SK-N-SH (cell line): ENCODE measurements around the gene SRRM1. TPM values are rescaled to one million over a fixed set of nuclear protein-coding genes. Genes with fewer than 3 reads are reported as not detected.

ENCODE experiments used
- CTCF ChIA-PET: fragments of 300-600, 350-600 bp; formaldehyde crosslinking; extraction: SDS; loops from one replicate; lab custom pipeline; 2021; lab: Yijun Ruan, JAX
- POLR2A ChIA-PET: fragments of 350-600 bp; sonication (Branson Sonifier 250); formaldehyde crosslinking; extraction: SDS; loops from one replicate; lab custom pipeline; 2020; ENCODE audit warnings: antibody characterized with exemption, inconsistent platforms; lab: Yijun Ruan, JAX
- DNase-seq: peaks from one replicate; pipeline ENCODE4 v3.0.0; 2012
- H2AFZ ChIP-seq: fragments of 200-600 bp; sonication (generic); 2 replicates; pipeline ENCODE4 v1.8.1; 2016; ENCODE audit warnings: antibody characterized with exemption, mild to moderate bottlenecking, low read depth
- H3F3A ChIP-seq: fragments of 200-600 bp; sonication (generic); replicated peaks from 2 replicates; pipeline ENCODE3; 2016; ENCODE audit warnings: antibody characterized with exemption, mild to moderate bottlenecking; ENCODE audit not compliant: insufficient read depth
- H3K27ac ChIP-seq, 2 experiments: fragments of 200-500 bp in 1 of 2; fragments of 200-600 bp in 1 of 2; sonication (Bioruptor generic) in 1 of 2; sonication (generic), shearing (Covaris generic) in 1 of 2; 2 replicates each; pipeline versions ENCODE4 v1.5.1 to v1.6.1; 2014 to 2016; ENCODE audit warnings: low read depth in 2 of 2, inconsistent platforms in 1 of 2, low read length in 1 of 2, mild to moderate bottlenecking in 1 of 2, mixed read lengths in 1 of 2
- H3K27me3 ChIP-seq: fragments of 200-600 bp; sonication (generic), shearing (Covaris generic); 2 replicates; pipeline ENCODE4 v1.6.1; 2016; ENCODE audit warnings: mixed run types; ENCODE audit not compliant: insufficient read depth
- H3K36me3 ChIP-seq, 2 experiments: fragments of 200-500 bp in 1 of 2; fragments of 200-600 bp in 1 of 2; sonication (Bioruptor generic) in 1 of 2; sonication (generic) in 1 of 2; replicated peaks in 1 of 2; 2 replicates each; pipeline versions ENCODE3 to v1.5.1; 2014 to 2016; ENCODE audit warnings: low read length in 1 of 2, mild to moderate bottlenecking in 1 of 2; ENCODE audit not compliant: insufficient read depth in 2 of 2, control insufficient read depth in 1 of 2
- H3K4me1 ChIP-seq, 2 experiments: fragments of 200-500 bp in 1 of 2; fragments of 200-600 bp in 1 of 2; sonication (Bioruptor generic) in 1 of 2; sonication (generic), shearing (Covaris generic) in 1 of 2; 2 replicates each; pipeline versions ENCODE4 v1.5.1 to v1.6.1; 2014 to 2016; ENCODE audit warnings: low read depth in 1 of 2, low read length in 1 of 2, mixed run types in 1 of 2; ENCODE audit not compliant: insufficient read depth in 2 of 2, control insufficient read depth in 1 of 2
- H3K4me2 ChIP-seq: fragments of 200-600 bp; sonication (generic), shearing (Covaris generic); 2 replicates; pipeline ENCODE4 v1.6.1; 2017; ENCODE audit warnings: mixed run types
- H3K4me3 ChIP-seq, 2 experiments: fragments of 200-500 bp in 1 of 2; fragments of 200-600 bp in 1 of 2; sonication (Bioruptor generic) in 1 of 2; sonication (generic), shearing (Covaris generic) in 1 of 2; 2 replicates each; pipeline versions ENCODE4 v1.5.1 to v1.8.1; 2014 to 2016; ENCODE audit warnings: low read depth in 2 of 2, inconsistent platforms in 1 of 2, low read length in 1 of 2, mild to moderate bottlenecking in 1 of 2, mixed read lengths in 1 of 2, moderate library complexity in 1 of 2
- H3K79me2 ChIP-seq: fragments of 200-600 bp; sonication (generic); 2 replicates; pipeline ENCODE4 v1.8.1; 2017; ENCODE audit warnings: mild to moderate bottlenecking; ENCODE audit not compliant: insufficient read depth
- H3K9ac ChIP-seq: fragments of 200-600 bp; sonication (generic); 2 replicates; pipeline ENCODE4 v1.6.1; 2017; ENCODE audit warnings: mixed run types
- H3K9me2 ChIP-seq: fragments of 200-600 bp; sonication (generic); 2 replicates; pipeline ENCODE4 v1.6.1; 2017; ENCODE audit warnings: mixed run types
- H3K9me3 ChIP-seq: fragments of 200-600 bp; sonication (generic); 2 replicates; pipeline ENCODE4 v1.6.1; 2017; ENCODE audit warnings: mixed run types, mild to moderate bottlenecking, moderate library complexity
- H4K20me1 ChIP-seq: fragments of 200-600 bp; sonication (generic); 2 replicates; pipeline ENCODE4 v1.6.1; 2017; ENCODE audit warnings: mild to moderate bottlenecking, mixed run types; ENCODE audit not compliant: insufficient read depth
- CHD2 ChIP-seq: fragments of 150-350 bp; IDR thresholded peaks from 2 replicates; pipeline ENCODE4 v1.6.1; 2018; ENCODE audit warnings: low read length; ENCODE audit not compliant: partially characterized antibody
- EP300 ChIP-seq, 2 experiments: IDR thresholded peaks; 2 replicates each; pipeline versions ENCODE4 v1.4.0 to v1.6.1; 2012; ENCODE audit warnings: borderline replicate concordance in 1 of 2, low read depth in 1 of 2, low read length in 1 of 2
- FOXM1 ChIP-seq: IDR thresholded peaks from 2 replicates; pipeline ENCODE4 v1.4.0; 2012; ENCODE audit warnings: low read depth, mild to moderate bottlenecking
- GABPA ChIP-seq: IDR thresholded peaks from 2 replicates; pipeline ENCODE4 v1.4.0; 2012; ENCODE audit warnings: low read depth, mild to moderate bottlenecking
- GATA2 ChIP-seq: sonication (generic); formaldehyde crosslinking; IDR thresholded peaks from 2 replicates; pipeline ENCODE4 v1.5.0; 2020; ENCODE audit warnings: mild to moderate bottlenecking, missing genetic modification reagents
- IRF3 ChIP-seq: fragments of 150-350 bp; IDR thresholded peaks from 2 replicates; pipeline ENCODE4 v1.6.1; 2016; ENCODE audit warnings: mild to moderate bottlenecking, low read depth, low read length
- JUND ChIP-seq: IDR thresholded peaks from 2 replicates; pipeline ENCODE4 v1.4.0; 2012
- MEF2A ChIP-seq: IDR thresholded peaks from 2 replicates; pipeline ENCODE4 v1.4.0; 2012; ENCODE audit warnings: low read depth, borderline replicate concordance
- MXI1 ChIP-seq: IDR thresholded peaks from 2 replicates; pipeline ENCODE4 v1.6.1; 2012; ENCODE audit warnings: mild to moderate bottlenecking, low read depth, low read length, improper control_type of control experiment
- NFIC ChIP-seq: IDR thresholded peaks from 2 replicates; pipeline ENCODE4 v1.4.0; 2012; ENCODE audit warnings: borderline replicate concordance
- POLR2AphosphoS5 ChIP-seq: IDR thresholded peaks from 2 replicates; pipeline ENCODE4 v1.6.1; 2012; ENCODE audit warnings: low read depth, low read length
- RAD21 ChIP-seq: IDR thresholded peaks from 2 replicates; pipeline ENCODE4 v1.6.1; 2012; ENCODE audit warnings: mild to moderate bottlenecking, low read length
- RCOR1 ChIP-seq: fragments of 150-350 bp; IDR thresholded peaks from 2 replicates; pipeline ENCODE4 v1.6.1; 2017; ENCODE audit warnings: antibody characterized with exemption, low read length
- RFX5 ChIP-seq: IDR thresholded peaks from 2 replicates; pipeline ENCODE4 v1.6.1; 2012; ENCODE audit warnings: mild to moderate bottlenecking, improper control_type of control experiment, low read length
- SMC3 ChIP-seq: IDR thresholded peaks from 2 replicates; pipeline ENCODE4 v1.6.1; 2012; ENCODE audit warnings: low read depth, low read length, improper control_type of control experiment
- TAF1 ChIP-seq: IDR thresholded peaks from 2 replicates; pipeline ENCODE4 v1.6.1; 2012; ENCODE audit warnings: low read depth, mild to moderate bottlenecking, low read length, moderate library complexity, borderline replicate concordance
- TCF12 ChIP-seq: IDR thresholded peaks from 2 replicates; pipeline ENCODE4 v1.4.0; 2012
- TEAD4 ChIP-seq: IDR thresholded peaks from 2 replicates; pipeline ENCODE4 v1.4.0; 2012; ENCODE audit warnings: mild to moderate bottlenecking, borderline replicate concordance; ENCODE audit not compliant: insufficient read depth
- USF2 ChIP-seq: fragments of 150-350 bp; IDR thresholded peaks from 2 replicates; pipeline ENCODE4 v1.6.1; 2017; ENCODE audit warnings: antibody characterized with exemption, low read length, low read depth, borderline replicate concordance
- WGBS: methylation state at CpG from one replicate; pipeline ENCODE4 v1.1.6; 2017; ENCODE audit warnings: low lambda C conversion rate; 5-methylcytosine and 5-hydroxymethylcytosine counted together
- polyA plus RNA-seq, 3 experiments: library from polyadenylated mRNA; depleted of rRNA; stranded (reverse); fragments of >200 nt; gene quantifications; 2 replicates each; pipeline ENCODE4 v1.2.3, GENCODE V29; 2012

Gene SRRM1
- polyA plus RNA-seq, 1 of the 3 experiments (the other 2 are of a cell fraction): 52.3 TPM

GRCh38 chr1:24596401-24596880 lies 46.7 kb upstream of the SRRM1 start:
- no peak for DNase-seq
- CTCF ChIA-PET: interaction anchor here (0.9 to 2.5 kb wide), 5 partner anchors 9 to 397 kb away, joined by 3 to 18 read pairs (median 6); partner anchors contain the start of gene NIPAL3
- H3K4me2 ChIP-seq: no peak overlapping the region

GRCh38 chr1:24599265-24599664 lies 43.8 kb upstream of the SRRM1 start:
- Histone ChIP-seq H4K20me1 (no peaks in the 10 kb centered on the region), H3F3A (no peaks in the 10 kb centered on the region), H3K4me3 (no peak overlapping the region), H3K9me2 (no peaks in the 10 kb centered on the region), H3K4me2 (no peak overlapping the region), H3K79me2 (no peaks in the 10 kb centered on the region), H3K9ac (no peak overlapping the region), H3K36me3 (no peaks in the 10 kb centered on the region), H3K4me1 (peaks cover 0 to 4% of the 10 kb centered on the region in 2 experiments; a peak in 1 of 4 replicates), H3K27me3 (no peaks in the 10 kb centered on the region), H3K27ac (no peak overlapping the region), H2AFZ (no peak overlapping the region), H3K9me3 (no peaks in the 10 kb centered on the region)
- WGBS: 95% methylated on average over 3 of the region's 3 CpGs
- ChIA-PET CTCF (interaction anchor here (0.9 to 1.3 kb wide), 2 partner anchors 10 to 12 kb away, joined by 3 to 9 read pairs; no protein-coding TSS in a partner anchor), POLR2A (no interaction called here)
- no peak for TF ChIP-seq RFX5
- TF ChIP-seq IRF3: no peak
- no peak for TF ChIP-seq SMC3
- TF ChIP-seq MXI1: no peak
- TF ChIP-seq RCOR1: no peak
- TF ChIP-seq EP300 (IDR thresholded peaks at IDR 0.05; ENCODE audit: borderline replicate concordance in 1 of 2, low read depth in 1 of 2, low read length in 1 of 2): no peak
- no peak for TF ChIP-seq MEF2A
- no peak for TF ChIP-seq JUND
- DNase-seq: no peak

More at GRCh38 chr1:24596401-24596880, 46.7 kb upstream of the SRRM1 start:
- POLR2A ChIA-PET: no interaction called here
- no peak for TF ChIP-seq MEF2A
- no peak for TF ChIP-seq TAF1
- TF ChIP-seq NFIC: no peak
- TF ChIP-seq CHD2: no peak
- TF ChIP-seq POLR2AphosphoS5: no peak
- TF ChIP-seq JUND: no peak
- no peak for TF ChIP-seq GABPA
- no peak for TF ChIP-seq GATA2 (CRISPR knock-in tag)
- no peak for TF ChIP-seq USF2
- no peak for TF ChIP-seq RAD21
- TF ChIP-seq SMC3: no peak
- no peak for TF ChIP-seq EP300 (IDR thresholded peaks at IDR 0.05; ENCODE audit: borderline replicate concordance in 1 of 2, low read depth in 1 of 2, low read length in 1 of 2)
- TF ChIP-seq FOXM1: no peak
- no peak for TF ChIP-seq TCF12
- no peak for TF ChIP-seq MXI1
- TF ChIP-seq TEAD4: no peak
- 83% methylated on average over 8 of the region's 9 CpGs for WGBS
- peaks cover 0 to 4% of the 10 kb centered on the region in 2 experiments; a peak in 1 of 4 replicates for H3K4me1 ChIP-seq
- H3K27ac ChIP-seq: no peak overlapping the region
- H3K9me3 ChIP-seq: no peaks in the 10 kb centered on the region
- no peak overlapping the region for H2AFZ ChIP-seq
- H3K36me3 ChIP-seq: no peaks in the 10 kb centered on the region
- H3F3A ChIP-seq: no peaks in the 10 kb centered on the region
- no peaks in the 10 kb centered on the region for H3K79me2 ChIP-seq
- no peak overlapping the region for H3K4me3 ChIP-seq
- H3K9me2 ChIP-seq: no peaks in the 10 kb centered on the region
- H3K9ac ChIP-seq: no peak overlapping the region
- no peaks in the 10 kb centered on the region for H3K27me3 ChIP-seq
- H4K20me1 ChIP-seq: no peaks in the 10 kb centered on the region
